NT2/D1 (cell line): ENCODE results near the gene MIEF2.

Source experiments
- SUZ12 ChIP-seq: IDR thresholded peaks from 2 replicates; pipeline ENCODE4 v1.6.1; 2011; ENCODE audit not compliant: insufficient read length, insufficient read depth; ENCODE audit errors: extremely low read depth
- YY1 ChIP-seq: IDR thresholded peaks from 2 replicates; pipeline ENCODE4 v1.6.1; 2011; ENCODE audit not compliant: insufficient read length, insufficient read depth
- ZNF274 ChIP-seq: IDR thresholded peaks from 2 replicates; pipeline ENCODE4 v1.6.1; 2011; ENCODE audit warnings: mild to moderate bottlenecking, low read depth, low read length

DNA sequence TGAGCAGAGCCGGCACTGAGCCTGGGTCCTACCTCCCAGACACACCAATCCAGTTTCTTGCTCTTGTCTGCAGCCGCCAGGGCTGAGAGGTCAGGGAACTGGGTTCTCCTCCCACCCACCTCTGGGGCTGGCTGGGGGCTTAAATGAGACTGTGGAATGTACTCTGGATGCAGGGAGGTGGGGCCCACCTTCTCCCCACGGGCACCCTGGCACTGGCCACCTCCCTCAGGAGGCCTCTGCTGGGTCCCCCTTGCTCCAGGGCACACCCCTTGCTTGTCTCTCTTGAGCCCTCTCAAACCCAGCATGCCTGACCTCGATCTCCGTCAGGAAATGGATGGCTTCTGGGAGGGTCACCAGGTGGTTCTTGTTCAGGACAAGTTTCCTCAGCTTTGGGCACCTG lies 8.3 kb upstream of the MIEF2 start:
- no peak for TF ChIP-seq ZNF274
- no peak for TF ChIP-seq YY1
- no peak for TF ChIP-seq SUZ12
